Astrocyte of the cerebellum (primary cell): ENCODE measurements around the gene TNFRSF11A.

Experiments used
- DNase-seq: peaks from one replicate; pipeline ENCODE4 v3.0.0-alpha.2; 2011; ENCODE audit warnings: low read depth
- H3K4me3 ChIP-seq: 2 replicates; pipeline ENCODE4 v1.5.1; 2011; ENCODE audit warnings: mild to moderate bottlenecking, low read depth, low read length, moderate library complexity
- in situ Hi-C: cut with HindIII; loops from 2 replicates; pipeline ENCODE4 v1.10.0; 2017; ENCODE audit warnings: low sequenced_read_pairs
- TF ChIP-seq, protein P1 (sequence below): IDR thresholded peaks from 2 replicates; pipeline ENCODE4 v1.5.1; 2012; ENCODE audit warnings: low read length, low read depth, moderate library complexity, mild to moderate bottlenecking; ENCODE audit errors: missing control alignments

Gene TNFRSF11A

DNA sequence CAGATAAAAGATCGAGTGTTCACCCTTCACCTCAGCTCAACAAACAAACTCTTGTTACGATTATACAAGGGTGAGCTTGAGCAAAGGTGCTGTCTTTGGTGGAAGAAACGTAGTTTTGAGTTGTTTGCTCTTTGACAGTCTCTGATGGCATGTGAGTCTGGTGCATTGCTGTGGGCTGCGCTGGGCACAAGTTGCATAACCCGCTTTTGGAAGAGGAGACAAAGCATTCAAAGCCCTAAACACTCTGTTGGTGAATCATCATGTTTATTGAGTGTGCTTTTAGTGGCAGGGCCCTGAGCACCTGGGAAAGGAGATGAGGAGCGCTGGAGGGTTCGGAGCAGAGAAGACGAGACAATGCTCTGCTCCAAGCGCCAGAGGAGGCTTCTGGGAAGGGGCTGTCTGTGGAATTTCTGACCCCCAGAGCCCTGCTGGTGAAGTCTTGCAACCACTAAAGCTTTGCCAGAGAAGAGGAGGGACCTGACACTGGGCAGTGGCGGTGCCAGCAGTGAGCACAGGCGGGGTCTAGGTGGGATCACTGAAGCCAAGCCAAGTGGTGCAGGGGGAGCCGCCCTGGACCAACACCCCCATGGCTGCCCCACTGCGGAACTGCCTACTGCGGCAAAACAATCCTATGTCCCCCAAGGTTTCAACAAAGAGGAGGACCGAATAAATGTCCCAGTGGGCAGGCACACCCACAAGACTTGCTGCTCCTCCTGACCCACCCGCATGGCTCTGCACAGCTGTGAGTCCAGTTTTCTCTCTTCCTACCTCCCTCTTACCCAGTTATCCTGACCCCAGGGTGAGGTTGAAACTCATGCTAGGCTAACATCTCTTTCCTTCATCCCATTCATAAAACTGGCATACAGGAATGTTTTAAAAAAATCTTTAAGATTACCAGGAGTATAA, 64.0 kb downstream of the TNFRSF11A start:
- DNase-seq, result no peak
- in situ Hi-C loops, result no loop called here
- no peak overlapping the region for H3K4me3 ChIP-seq
- TF ChIP-seq, protein P1, sequence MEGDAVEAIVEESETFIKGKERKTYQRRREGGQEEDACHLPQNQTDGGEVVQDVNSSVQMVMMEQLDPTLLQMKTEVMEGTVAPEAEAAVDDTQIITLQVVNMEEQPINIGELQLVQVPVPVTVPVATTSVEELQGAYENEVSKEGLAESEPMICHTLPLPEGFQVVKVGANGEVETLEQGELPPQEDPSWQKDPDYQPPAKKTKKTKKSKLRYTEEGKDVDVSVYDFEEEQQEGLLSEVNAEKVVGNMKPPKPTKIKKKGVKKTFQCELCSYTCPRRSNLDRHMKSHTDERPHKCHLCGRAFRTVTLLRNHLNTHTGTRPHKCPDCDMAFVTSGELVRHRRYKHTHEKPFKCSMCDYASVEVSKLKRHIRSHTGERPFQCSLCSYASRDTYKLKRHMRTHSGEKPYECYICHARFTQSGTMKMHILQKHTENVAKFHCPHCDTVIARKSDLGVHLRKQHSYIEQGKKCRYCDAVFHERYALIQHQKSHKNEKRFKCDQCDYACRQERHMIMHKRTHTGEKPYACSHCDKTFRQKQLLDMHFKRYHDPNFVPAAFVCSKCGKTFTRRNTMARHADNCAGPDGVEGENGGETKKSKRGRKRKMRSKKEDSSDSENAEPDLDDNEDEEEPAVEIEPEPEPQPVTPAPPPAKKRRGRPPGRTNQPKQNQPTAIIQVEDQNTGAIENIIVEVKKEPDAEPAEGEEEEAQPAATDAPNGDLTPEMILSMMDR, result no peak

DNA sequence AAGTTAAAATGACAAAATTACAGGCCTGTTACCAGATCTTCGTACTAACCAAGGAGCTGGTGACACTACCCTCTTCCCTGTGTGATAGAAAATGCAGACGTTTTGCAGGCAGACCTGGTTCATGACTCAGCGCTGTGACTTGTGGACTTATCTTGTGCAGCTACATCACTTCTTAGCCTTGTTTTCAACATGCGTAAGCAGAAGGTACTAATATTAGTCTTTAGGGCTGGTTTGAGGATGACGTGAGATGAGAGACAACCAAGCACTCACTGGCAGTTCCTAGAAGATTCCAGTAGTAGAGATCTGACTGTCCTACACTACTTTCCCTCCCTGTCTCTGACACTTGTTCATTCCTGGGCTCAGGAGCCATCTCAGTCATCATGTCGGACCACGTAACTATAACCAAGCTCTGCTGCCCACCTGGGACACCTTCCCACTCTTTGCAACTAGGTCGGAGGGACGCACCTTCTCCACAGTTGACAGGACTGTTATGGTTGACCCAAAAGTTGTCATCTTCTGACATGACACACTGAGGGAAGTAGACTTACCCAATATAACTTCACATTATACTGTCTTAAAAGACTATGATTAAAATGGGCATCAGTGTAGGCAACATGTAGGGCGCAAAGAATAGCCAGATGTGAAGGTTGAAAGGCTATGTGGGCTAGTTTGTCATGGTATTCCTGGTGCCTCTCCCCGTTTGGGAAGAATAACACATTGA, 64.8 kb downstream of the TNFRSF11A start:
- TF ChIP-seq, protein P1, result no peak
- no peak for DNase-seq
- in situ Hi-C loops, result no loop called here
- no peak overlapping the region for H3K4me3 ChIP-seq

- no peak overlapping the region for H3K4me3 ChIP-seq
- in situ Hi-C loops, result no loop called here
- DNase-seq, result no peak
- TF ChIP-seq, protein P1, result no peak
Observed at GRCh38 chr18:62394006-62394763, 69.1 kb downstream of the TNFRSF11A start.

DNA sequence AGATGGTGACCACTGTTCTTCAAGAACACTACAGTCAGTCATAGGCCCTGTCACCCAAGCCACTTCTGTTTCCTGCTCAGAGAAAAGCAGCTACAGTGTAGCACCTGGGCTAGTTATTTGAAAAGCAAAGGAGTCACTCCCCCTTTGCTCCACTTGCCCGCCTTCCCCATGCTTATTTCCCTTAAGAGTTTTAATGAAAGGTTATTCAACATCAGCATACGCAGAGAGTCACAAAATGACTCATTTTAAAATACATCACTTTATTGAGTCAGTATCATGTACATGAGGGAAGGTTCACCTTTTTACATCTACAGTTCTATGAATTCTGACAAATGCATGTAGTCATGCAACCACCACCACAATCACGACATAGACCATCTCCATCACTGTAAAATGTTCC, 71.3 kb downstream of the TNFRSF11A start:
- in situ Hi-C loops, result no loop called here
- DNase-seq, result no peak
- TF ChIP-seq, protein P1, result no peak
- no peak overlapping the region for H3K4me3 ChIP-seq

- in situ Hi-C loops, result no loop called here
- H3K4me3 ChIP-seq, result no peak overlapping the region
- TF ChIP-seq, protein P1, result no peak
- no peak for DNase-seq
Observed at GRCh38 chr18:62396967-62397366, 71.9 kb downstream of the TNFRSF11A start.

GRCh38 chr18:62398291-62398690, 73.2 kb downstream of the TNFRSF11A start:
- TF ChIP-seq, protein P1, result no peak
- in situ Hi-C loops, result no loop called here
- H3K4me3 ChIP-seq, result no peak overlapping the region
- DNase-seq, result no peak
